ENCODE data around the gene TP63. TPM values are rescaled to one million over a fixed set of nuclear protein-coding genes. Genes with fewer than 3 reads are reported as not detected.
A peak's percentile ranks its signal among the peaks of the same experiment; 100 is the strongest.

The TP63 gene
- total and polyA plus RNA-seq, 2 experiments from 2014 or later = not detected

DNA sequence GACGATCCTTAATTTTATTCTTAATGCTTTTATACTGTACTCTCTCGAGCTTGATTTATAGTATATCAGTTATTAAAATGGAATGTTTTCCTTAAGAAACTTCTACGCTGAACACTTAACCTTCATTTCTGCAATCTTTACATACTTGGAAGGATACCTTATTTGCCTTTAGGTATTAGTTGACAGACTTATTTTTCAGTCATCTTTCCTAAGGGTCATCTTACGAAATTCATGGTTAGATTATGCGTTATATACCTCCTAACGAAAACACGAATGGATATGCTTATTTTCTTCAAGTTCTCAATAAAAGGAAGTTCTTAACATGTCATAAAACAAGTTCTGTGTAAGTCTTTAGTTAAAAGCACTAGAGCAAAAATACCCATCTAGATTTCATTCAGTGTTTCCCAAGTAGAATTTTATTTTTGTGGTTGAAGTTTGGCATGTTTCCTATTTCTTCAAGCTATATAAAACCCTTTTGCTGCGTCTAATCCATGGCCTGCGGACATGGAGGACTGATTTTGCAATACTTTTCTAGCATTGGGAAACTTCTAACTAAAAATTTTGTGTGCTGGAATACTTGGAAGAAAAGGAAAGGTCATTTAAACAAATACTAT is 231.3 kb downstream of the TP63 start:
- Histone ChIP-seq H2AFZ (no peak overlapping the region), H3K79me2 (replicated peaks; ENCODE audit: insufficient read depth) (no peaks in the 10 kb centered on the region), H4K20me1 (replicated peaks; ENCODE audit: insufficient read depth) (no peaks in the 10 kb centered on the region), H3K4me3 (no peak overlapping the region), H3K27me3 (ENCODE audit: insufficient read depth) (no peaks in the 10 kb centered on the region), H3K4me1 (ENCODE audit: insufficient read depth) (no peaks in the 10 kb centered on the region), H3K4me2 (no peak overlapping the region), H3K9me2 (ENCODE audit: insufficient read depth) (0 out of 2 replicates have a peak, but pooled peaks cover 4% of the 10 kb centered on the region), H3F3A (replicated peaks; ENCODE audit: low read depth) (no peaks in the 10 kb centered on the region), H3K36me3 (ENCODE audit: insufficient read depth) (no peaks in the 10 kb centered on the region), H3K27ac (ENCODE audit: low read depth) (no peak overlapping the region)
- Mint-ChIP-seq H3K4me3 (no peak overlapping the region), H3K4me1 (no peaks in the 10 kb centered on the region), H3K36me3 (ENCODE audit: low read depth) (no peaks in the 10 kb centered on the region), H3K27me3 (ENCODE audit: insufficient read depth, low read depth, poor library complexity) (no peaks in the 10 kb centered on the region), H3K9me3 (no peaks in the 10 kb centered on the region), H3K27ac (no peak overlapping the region)
- no peak for TF ChIP-seq JUNB (IDR thresholded peaks at IDR 0.05; ENCODE audit: unreplicated experiment)
- no peak for TF ChIP-seq ZNF114 (CRISPR knock-in tag; IDR thresholded peaks at IDR 0.05)
- TF ChIP-seq, protein P1, sequence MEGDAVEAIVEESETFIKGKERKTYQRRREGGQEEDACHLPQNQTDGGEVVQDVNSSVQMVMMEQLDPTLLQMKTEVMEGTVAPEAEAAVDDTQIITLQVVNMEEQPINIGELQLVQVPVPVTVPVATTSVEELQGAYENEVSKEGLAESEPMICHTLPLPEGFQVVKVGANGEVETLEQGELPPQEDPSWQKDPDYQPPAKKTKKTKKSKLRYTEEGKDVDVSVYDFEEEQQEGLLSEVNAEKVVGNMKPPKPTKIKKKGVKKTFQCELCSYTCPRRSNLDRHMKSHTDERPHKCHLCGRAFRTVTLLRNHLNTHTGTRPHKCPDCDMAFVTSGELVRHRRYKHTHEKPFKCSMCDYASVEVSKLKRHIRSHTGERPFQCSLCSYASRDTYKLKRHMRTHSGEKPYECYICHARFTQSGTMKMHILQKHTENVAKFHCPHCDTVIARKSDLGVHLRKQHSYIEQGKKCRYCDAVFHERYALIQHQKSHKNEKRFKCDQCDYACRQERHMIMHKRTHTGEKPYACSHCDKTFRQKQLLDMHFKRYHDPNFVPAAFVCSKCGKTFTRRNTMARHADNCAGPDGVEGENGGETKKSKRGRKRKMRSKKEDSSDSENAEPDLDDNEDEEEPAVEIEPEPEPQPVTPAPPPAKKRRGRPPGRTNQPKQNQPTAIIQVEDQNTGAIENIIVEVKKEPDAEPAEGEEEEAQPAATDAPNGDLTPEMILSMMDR (conservative IDR thresholded peaks at IDR 0.05; ENCODE audit: low read depth in 2 of 2) = no peak
- no peak for ATAC-seq
- no peak for DNase-seq (ENCODE audit: low spot score)

DNA sequence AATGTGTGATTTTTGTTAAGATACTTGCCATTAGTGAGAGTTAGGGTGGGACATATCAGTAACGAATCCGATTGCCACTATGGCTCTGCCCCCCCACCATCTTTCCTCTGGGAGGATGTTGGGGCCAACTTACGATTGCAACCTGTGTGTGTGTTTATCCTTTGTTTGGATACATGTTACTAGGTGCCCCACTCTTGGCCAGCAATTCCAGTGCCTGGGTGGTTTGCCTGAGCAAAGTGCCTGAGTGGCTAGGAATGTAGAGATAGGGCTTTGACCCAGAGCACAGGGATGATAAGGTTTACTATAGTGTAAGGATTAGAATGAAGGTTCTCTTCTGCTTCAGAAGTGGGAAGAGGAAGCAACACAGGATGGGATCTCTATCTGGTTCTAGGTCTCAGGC is 231.8 kb downstream of the TP63 start:
- ATAC-seq (no peak), DNase-seq (ENCODE audit: low spot score) (no peak)
- no peak overlapping the region for H3K27ac Mint-ChIP-seq
- no peaks in the 10 kb centered on the region for H3K9me3 Mint-ChIP-seq
- no peaks in the 10 kb centered on the region for H3K4me1 Mint-ChIP-seq
- no peaks in the 10 kb centered on the region for H3F3A ChIP-seq (replicated peaks; ENCODE audit: low read depth)
- H3K4me2 ChIP-seq = no peak overlapping the region
- peak overlapping the region; percentile 50; the same call in 1 of the 2 replicates for H2AFZ ChIP-seq
- H3K27ac ChIP-seq (ENCODE audit: low read depth) = no peak overlapping the region
- no peak overlapping the region for H3K4me3 ChIP-seq
- peaks cover 4% of the 10 kb centered on the region; the same call in 1 of the 2 replicates for H3K9me2 ChIP-seq (ENCODE audit: insufficient read depth)
- H3K36me3 Mint-ChIP-seq (ENCODE audit: low read depth) = no peaks in the 10 kb centered on the region
- no peaks in the 10 kb centered on the region for H4K20me1 ChIP-seq (replicated peaks; ENCODE audit: insufficient read depth)
- no peaks in the 10 kb centered on the region for H3K79me2 ChIP-seq (replicated peaks; ENCODE audit: insufficient read depth)
- no peak for TF ChIP-seq ZNF114 (CRISPR knock-in tag; IDR thresholded peaks at IDR 0.05)
- no peak for TF ChIP-seq ZNF331 (CRISPR knock-in tag; IDR thresholded peaks at IDR 0.05; ENCODE audit: low read depth)
- TF ChIP-seq POLR2AphosphoS5 (IDR thresholded peaks at IDR 0.05; ENCODE audit: low read depth) = no peak
- TF ChIP-seq, protein P1 (conservative IDR thresholded peaks at IDR 0.05; ENCODE audit: low read depth in 2 of 2) = no peak
- no peak for TF ChIP-seq STAT1 (IDR thresholded peaks at IDR 0.05; ENCODE audit: unreplicated experiment)
- TF ChIP-seq EZH2 (IDR thresholded peaks at IDR 0.05; ENCODE audit: low read depth, unreplicated experiment) = no peak
- no peak for TF ChIP-seq CREB1 (CRISPR knock-in tag; IDR thresholded peaks at IDR 0.05; ENCODE audit: low read depth)
- no peaks in the 10 kb centered on the region for H3K36me3 ChIP-seq (ENCODE audit: insufficient read depth)
- H3K4me1 ChIP-seq (ENCODE audit: insufficient read depth) = no peaks in the 10 kb centered on the region
- H3K27me3 ChIP-seq (ENCODE audit: insufficient read depth) = no peaks in the 10 kb centered on the region
- no peaks in the 10 kb centered on the region for H3K27me3 Mint-ChIP-seq (ENCODE audit: insufficient read depth, low read depth, poor library complexity)
- no peak overlapping the region for H3K4me3 Mint-ChIP-seq

Data from GM23338 (cell line).